Prostate gland (tissue), 2 donors: ENCODE measurements around the gene UTP15.

Source experiments
- POLR2AphosphoS5 ChIP-seq: sonication (generic); formaldehyde crosslinking; IDR thresholded peaks from one replicate; pipeline ENCODE4 v1.6.1; 2017; ENCODE audit warnings: antibody characterized with exemption
- TF ChIP-seq, protein P1 (sequence below), 4 experiments: fragments of 200-600 bp in 2 of 4; fragments of 450-650 bp in 2 of 4; sonication (generic) in 2 of 4; IDR thresholded peaks; 1 replicate in 3 of 4; 2 replicates in 1 of 4; pipeline ENCODE4 v1.5.1; 2016 to 2019; ENCODE audit warnings: antibody characterized with exemption in 4 of 4, mild to moderate bottlenecking in 2 of 4, moderate library complexity in 2 of 4

DNA sequence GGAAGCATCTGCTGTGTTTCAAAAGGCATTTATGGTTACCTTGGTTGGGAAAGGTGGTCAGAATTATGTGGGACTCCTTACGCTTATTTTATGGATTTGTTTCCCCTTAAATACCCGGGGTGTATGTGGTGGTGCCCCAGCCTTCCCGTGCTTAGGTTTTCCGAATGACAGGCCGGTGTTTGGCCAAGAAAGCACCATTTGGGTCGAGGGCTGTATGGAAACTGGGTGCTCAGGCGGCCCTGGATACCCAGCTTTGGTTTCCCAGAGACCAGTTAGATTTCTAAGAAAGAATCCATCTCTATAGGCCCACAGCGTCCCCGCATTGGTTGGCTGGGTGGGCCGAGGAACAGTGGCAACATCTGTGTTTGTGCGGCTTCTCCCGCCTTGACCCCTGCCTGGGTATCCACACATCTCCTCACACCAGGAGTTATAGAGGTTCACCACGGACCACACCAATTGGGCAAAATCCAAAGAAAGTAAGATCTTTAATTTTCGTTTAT is 61.3 kb downstream of the UTP15 start:
- TF ChIP-seq, protein P1, sequence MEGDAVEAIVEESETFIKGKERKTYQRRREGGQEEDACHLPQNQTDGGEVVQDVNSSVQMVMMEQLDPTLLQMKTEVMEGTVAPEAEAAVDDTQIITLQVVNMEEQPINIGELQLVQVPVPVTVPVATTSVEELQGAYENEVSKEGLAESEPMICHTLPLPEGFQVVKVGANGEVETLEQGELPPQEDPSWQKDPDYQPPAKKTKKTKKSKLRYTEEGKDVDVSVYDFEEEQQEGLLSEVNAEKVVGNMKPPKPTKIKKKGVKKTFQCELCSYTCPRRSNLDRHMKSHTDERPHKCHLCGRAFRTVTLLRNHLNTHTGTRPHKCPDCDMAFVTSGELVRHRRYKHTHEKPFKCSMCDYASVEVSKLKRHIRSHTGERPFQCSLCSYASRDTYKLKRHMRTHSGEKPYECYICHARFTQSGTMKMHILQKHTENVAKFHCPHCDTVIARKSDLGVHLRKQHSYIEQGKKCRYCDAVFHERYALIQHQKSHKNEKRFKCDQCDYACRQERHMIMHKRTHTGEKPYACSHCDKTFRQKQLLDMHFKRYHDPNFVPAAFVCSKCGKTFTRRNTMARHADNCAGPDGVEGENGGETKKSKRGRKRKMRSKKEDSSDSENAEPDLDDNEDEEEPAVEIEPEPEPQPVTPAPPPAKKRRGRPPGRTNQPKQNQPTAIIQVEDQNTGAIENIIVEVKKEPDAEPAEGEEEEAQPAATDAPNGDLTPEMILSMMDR (IDR thresholded peaks at IDR 0.05) = no peak
- TF ChIP-seq POLR2AphosphoS5 = no peak
